Spleen (tissue), 11 donors: ENCODE data around the gene CA9. TPM values are rescaled to one million over a fixed set of nuclear protein-coding genes. Genes with fewer than 3 reads are reported as not detected.
A peak's percentile ranks its signal among the peaks of the same experiment; 100 is the strongest.

Experiments
- DNase-seq: peaks from one replicate; pipeline ENCODE4 v3.0.0-alpha.2; 2020
- H3K27ac ChIP-seq, 8 donors: fragments of 200-600 bp; sonication (generic) in 7 of 8; 1 replicate in 4 of 8; 2 replicates in 4 of 8; pipeline versions ENCODE4 v1.5.0 to v1.8.0; 2016 to 2021; ENCODE audit warnings: inconsistent platforms in 4 of 8, mild to moderate bottlenecking in 4 of 8, moderate library complexity in 1 of 8
- H3K27me3 ChIP-seq, 7 donors: fragments of 200-600 bp; sonication (generic) in 6 of 7; replicated peaks in 1 of 7; 1 replicate in 4 of 7; 2 replicates in 3 of 7; pipeline versions ENCODE4 v1.5.0 to v1.8.0; 2016 to 2021; ENCODE audit warnings: inconsistent platforms in 3 of 7, mild to moderate bottlenecking in 1 of 7
- H3K36me3 ChIP-seq, 6 donors: fragments of 200-600 bp; sonication (generic) in 5 of 6; 1 replicate in 4 of 6; 2 replicates in 2 of 6; pipeline versions ENCODE4 v1.5.0 to v1.8.0; 2016 to 2021; ENCODE audit warnings: inconsistent platforms in 2 of 6
- H3K4me1 ChIP-seq, 6 donors: fragments of 200-600 bp; sonication (generic) in 5 of 6; 1 replicate in 3 of 6; 2 replicates in 3 of 6; pipeline versions ENCODE4 v1.5.0 to v1.8.0; 2016 to 2021; ENCODE audit warnings: inconsistent platforms in 3 of 6
- H3K4me3 ChIP-seq, 8 donors: fragments of 200-600 bp; sonication (generic) in 7 of 8; 1 replicate in 4 of 8; 2 replicates in 4 of 8; pipeline versions ENCODE4 v1.5.0 to v1.8.0; 2016 to 2021; ENCODE audit warnings: inconsistent platforms in 4 of 8, mild to moderate bottlenecking in 4 of 8, moderate library complexity in 2 of 8
- H3K9me3 ChIP-seq, 8 donors: fragments of 200-600 bp; sonication (generic) in 7 of 8; 1 replicate in 4 of 8; 2 replicates in 4 of 8; pipeline versions ENCODE4 v1.5.0 to v1.8.0; 2016 to 2021; ENCODE audit warnings: inconsistent platforms in 4 of 8
- POLR2A ChIP-seq, 3 donors: fragments of 450-650 bp; IDR thresholded peaks; one replicate each; pipeline ENCODE4 v1.5.1; 2017; ENCODE audit warnings: antibody characterized with exemption in 3 of 3, mild to moderate bottlenecking in 1 of 3
- POLR2AphosphoS5 ChIP-seq, 3 donors: sonication (generic); formaldehyde crosslinking; IDR thresholded peaks; one replicate each; pipeline ENCODE4 v1.5.1; 2017; ENCODE audit warnings: antibody characterized with exemption in 3 of 3
- WGBS, 5 donors: extraction: QIAGEN DNeasy Blood & Tissue Kit in 3 of 5; methylation state at CpG; one replicate each; pipeline versions ENCODE4 v1.1.5 to v1.1.7; 2013 to 2018; 5-methylcytosine and 5-hydroxymethylcytosine counted together
- intact Hi-C: fragments of 100-400 bp; cut with DNase I; formaldehyde crosslinking; loops from one replicate; pipeline ENCODE4 v1.15.0; 2023; ENCODE audit warnings: low total_unique reads
- microRNA-seq, 3 donors: library from miRNA; unstranded; fragments of <30 nt; microRNA quantifications; one replicate each; pipeline versions ENCODE4 to v1.1.0, GENCODE V29; 2019 to 2020
- polyA plus RNA-seq, 3 donors: library from polyadenylated mRNA; stranded (reverse); fragments of 200-250 nt; gene quantifications; one replicate each; pipeline ENCODE4 v1.2.1, GENCODE V29; 2013
- small RNA-seq, 4 donors: library from RNA; depleted of rRNA; stranded (forward); fragments of <200 nt; gene quantifications; one replicate each; pipeline ENCODE3, GENCODE V24; 2016
- total RNA-seq, 7 donors: library from RNA; depleted of rRNA in 3 of 7; stranded (reverse); fragments of >200 nt in 3 of 7; fragmentation: NEBNext Ultra II Directional in 4 of 7; extraction: Animal tissue kit (Norgen Biotek cat#: 25700) in 4 of 7; gene quantifications; one replicate each; pipeline versions ENCODE4 v1.1.0 to v1.2.1, GENCODE V29; 2016 to 2021
- TF ChIP-seq, protein P1 (sequence below), 11 experiments: fragments of 200-600 bp in 7 of 11; fragments of 450-650 bp in 4 of 11; sonication (generic) in 4 of 11; IDR thresholded peaks in 8 of 11; conservative IDR thresholded peaks in 3 of 11; 1 replicate in 7 of 11; 2 replicates in 4 of 11; pipeline versions ENCODE4 v1.4.0 to v1.8.0; 2016 to 2021; ENCODE audit warnings: antibody characterized with exemption in 11 of 11, inconsistent platforms in 4 of 11, mild to moderate bottlenecking in 1 of 11
- donor health status: healthy with polysubstance abuse.
- donor health status: DM: no; HTN: no; CAD: no; lungs with moderate emphysema.
- donor health status: DM: no; HTN: no; CAD: no.
- donor health status: Bipolar disorder and iron deficiency.
- donor health status: healthy.
- donor health status: DM: no; HTN: no; CAD: no.
- donor health status: DM: yes; HTN: yes; CAD: no.

The CA9 gene
- total and polyA plus RNA-seq, 10 donors, result 0.26 to 0.30 TPM; not detected in 8

DNA sequence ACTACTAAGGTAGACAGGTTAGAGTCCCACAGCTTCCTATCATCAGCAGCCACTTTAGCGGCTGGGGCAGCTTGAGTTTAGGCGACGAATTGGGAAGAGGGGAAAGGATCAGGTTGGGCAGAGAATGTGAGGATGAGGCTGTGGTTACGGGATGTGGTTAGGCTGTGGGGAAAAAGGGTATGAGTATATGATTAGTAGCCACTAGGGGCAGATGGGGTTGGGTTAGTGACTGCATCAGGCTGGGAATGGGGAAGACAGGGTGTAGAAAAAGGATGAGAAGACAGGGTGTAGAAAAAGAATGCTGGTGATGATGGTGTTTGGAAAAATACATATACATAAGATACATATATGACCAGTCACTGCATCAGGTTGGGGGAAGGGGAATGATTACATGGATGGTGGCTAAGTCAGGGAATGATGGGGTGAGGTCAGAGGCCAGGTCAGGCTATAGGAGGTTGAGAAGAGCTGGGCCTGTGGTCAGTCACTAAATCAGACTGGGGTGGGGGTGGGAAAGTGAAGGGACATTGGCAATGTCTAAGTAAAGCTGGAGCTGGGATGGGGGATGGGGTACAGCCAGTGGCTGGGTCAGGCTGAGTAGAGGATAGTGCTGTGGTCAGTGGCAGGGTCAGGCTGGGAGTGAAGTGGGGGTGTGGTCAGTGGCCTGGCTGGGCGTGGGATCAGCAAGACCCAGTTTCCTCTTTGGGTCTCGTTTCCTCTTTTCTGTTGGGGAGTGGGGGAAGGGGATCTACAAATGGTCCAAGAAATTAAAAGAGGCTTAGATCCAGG is 56.2 kb downstream of the CA9 start:
- H3K4me1 ChIP-seq, result peaks cover 58 to 92% (median 79%) of the 10 kb centered on the region in 6 donors
- H3K27ac ChIP-seq, result peak overlapping the region in 7 of 8 donors; percentile 97 to 100 (median 98)
- 2 to 12% (median 7%) methylated on average over 6 of the region's 6 CpGs for WGBS, 5 donors
- no peaks in the 10 kb centered on the region for H3K27me3 ChIP-seq
- DNase-seq, result peak; percentile 92
- H3K36me3 ChIP-seq, result peaks cover 0 to 44% (median 17%) of the 10 kb centered on the region in 6 donors
- H3K4me3 ChIP-seq, result peak overlapping the region; percentile 14 to 90 (median 73)
- H3K9me3 ChIP-seq, result no peaks in the 10 kb centered on the region
- TF ChIP-seq POLR2A (IDR thresholded peaks at IDR 0.05) (no peak), POLR2AphosphoS5 (IDR thresholded peaks at IDR 0.05) (peak; percentile 42 to 65 (median 61))
- TF ChIP-seq, protein P1, sequence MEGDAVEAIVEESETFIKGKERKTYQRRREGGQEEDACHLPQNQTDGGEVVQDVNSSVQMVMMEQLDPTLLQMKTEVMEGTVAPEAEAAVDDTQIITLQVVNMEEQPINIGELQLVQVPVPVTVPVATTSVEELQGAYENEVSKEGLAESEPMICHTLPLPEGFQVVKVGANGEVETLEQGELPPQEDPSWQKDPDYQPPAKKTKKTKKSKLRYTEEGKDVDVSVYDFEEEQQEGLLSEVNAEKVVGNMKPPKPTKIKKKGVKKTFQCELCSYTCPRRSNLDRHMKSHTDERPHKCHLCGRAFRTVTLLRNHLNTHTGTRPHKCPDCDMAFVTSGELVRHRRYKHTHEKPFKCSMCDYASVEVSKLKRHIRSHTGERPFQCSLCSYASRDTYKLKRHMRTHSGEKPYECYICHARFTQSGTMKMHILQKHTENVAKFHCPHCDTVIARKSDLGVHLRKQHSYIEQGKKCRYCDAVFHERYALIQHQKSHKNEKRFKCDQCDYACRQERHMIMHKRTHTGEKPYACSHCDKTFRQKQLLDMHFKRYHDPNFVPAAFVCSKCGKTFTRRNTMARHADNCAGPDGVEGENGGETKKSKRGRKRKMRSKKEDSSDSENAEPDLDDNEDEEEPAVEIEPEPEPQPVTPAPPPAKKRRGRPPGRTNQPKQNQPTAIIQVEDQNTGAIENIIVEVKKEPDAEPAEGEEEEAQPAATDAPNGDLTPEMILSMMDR (IDR thresholded peaks at IDR 0.05 in 8 of 11, conservative IDR thresholded peaks at IDR 0.05 in 3 of 11), result peak in 10 of 11 experiments; percentile 18 to 80 (median 55)
- intact Hi-C loops, result loop anchor here (5.0 to 10.0 kb wide), 2 partner anchors 73 to 125 kb away; partner anchors contain the start of genes CCDC107, RMRP and TESK1

DNA sequence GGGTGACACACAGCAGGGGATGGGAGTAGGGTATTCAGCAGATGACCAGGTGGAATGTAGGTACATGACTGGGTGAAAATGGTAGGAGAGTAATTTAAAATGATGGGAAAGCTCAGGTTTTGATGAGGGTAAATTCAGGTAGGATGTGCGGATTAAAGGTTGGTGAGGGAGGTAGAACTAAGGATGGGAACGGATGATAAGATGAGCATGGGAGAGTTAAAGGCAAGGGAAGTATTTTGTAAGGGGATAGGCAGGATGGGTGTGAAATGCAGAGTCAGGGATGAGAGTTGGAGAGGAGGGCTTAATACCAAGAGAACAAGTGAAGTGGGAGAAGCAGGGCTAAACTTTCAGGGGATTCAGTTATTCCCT is 56.7 kb downstream of the CA9 start:
- no peaks in the 10 kb centered on the region for H3K27me3 ChIP-seq
- intact Hi-C loops, result loop anchor here (5.0 to 10.0 kb wide), 2 partner anchors 73 to 126 kb away; partner anchors contain the start of genes CCDC107, RMRP and TESK1
- H3K36me3 ChIP-seq, result peaks cover 0 to 44% (median 17%) of the 10 kb centered on the region in 6 donors
- DNase-seq, result no peak
- peak overlapping the region; percentile 66 to 90 (median 74) for H3K4me3 ChIP-seq
- H3K9me3 ChIP-seq, result no peaks in the 10 kb centered on the region
- no peak for TF ChIP-seq POLR2A (IDR thresholded peaks at IDR 0.05)
- TF ChIP-seq, protein P1 (IDR thresholded peaks at IDR 0.05 in 8 of 11, conservative IDR thresholded peaks at IDR 0.05 in 3 of 11), result no peak
- no peak for TF ChIP-seq POLR2AphosphoS5 (IDR thresholded peaks at IDR 0.05)
- H3K4me1 ChIP-seq, result peaks cover 58 to 90% (median 77%) of the 10 kb centered on the region in 6 donors
- 57 to 71% (median 61%) methylated on average over 2 of the region's 2 CpGs for WGBS, 5 donors
- H3K27ac ChIP-seq, result peak overlapping the region; percentile 94 to 100 (median 98)

Small RNA genes within 50 kb of the gene (microRNA-seq; reads per million reads assigned to microRNA genes)
- 0.36 to 2.8 (median 1.1) reads per million in 3 donors for gene MIR6852

Small RNA genes within 50 kb of the gene (small RNA-seq; reads per million reads assigned to genes)
- gene RMRP (0 reads per million in 4 donors), gene RN7SL22P (0 reads per million in 4 donors)

Other genes starting within 250 kb of the CA9 start
- 10 to 100 TPM; 11.5 to 41.9 (median 15.0) TPM for gene RUSC2, start 183.8 kb upstream of the CA9 start, total RNA-seq
- gene RUSC2, start 183.8 kb upstream of the CA9 start, polyA plus RNA-seq, result 10 to 100 TPM in 1 of 3 donors, 1 to 10 TPM in 2; 2.5 to 12.1 (median 5.3) TPM
- gene TESK1, start 68.7 kb upstream of the CA9 start, total RNA-seq, result 10 to 100 TPM; 24.8 to 47.1 (median 31.8) TPM
- gene TESK1, start 68.7 kb upstream of the CA9 start, polyA plus RNA-seq, result 10 to 100 TPM; 15.6 to 34.7 (median 22.7) TPM
- 100 to 1,000 TPM in 5 of 7 donors, 10 to 100 TPM in 2; 74.4 to 160 (median 127) TPM for gene CD72, start 55.5 kb upstream of the CA9 start, total RNA-seq
- 100 to 1,000 TPM in 2 of 3 donors, 10 to 100 TPM in 1; 97.4 to 159 (median 115) TPM for gene CD72, start 55.5 kb upstream of the CA9 start, polyA plus RNA-seq
- 10 to 100 TPM; 24.2 to 44.9 (median 27.5) TPM for gene SIT1, start 23.0 kb upstream of the CA9 start, total RNA-seq
- 10 to 100 TPM; 71.7 to 82.7 (median 82.7) TPM for gene SIT1, start 23.0 kb upstream of the CA9 start, polyA plus RNA-seq
- gene RMRP, start 15.9 kb upstream of the CA9 start, total RNA-seq, result over 10,000 TPM in 5 of 7 donors, 1,000 to 10,000 TPM in 2; 5,541 to 28,996 (median 23,209) TPM
- 100 to 1,000 TPM in 1 of 3 donors, 10 to 100 TPM in 1, not detected in 1; 42.1 to 285 TPM for gene RMRP, start 15.9 kb upstream of the CA9 start, polyA plus RNA-seq
- 10 to 100 TPM; 14.4 to 24.2 (median 20.8) TPM for gene CCDC107, start 15.6 kb upstream of the CA9 start, total RNA-seq
- 10 to 100 TPM; 35.3 to 46.9 (median 37.0) TPM for gene CCDC107, start 15.6 kb upstream of the CA9 start, polyA plus RNA-seq
- gene ARHGEF39, start 8.7 kb upstream of the CA9 start, total RNA-seq, result 1 to 10 TPM in 6 of 7 donors, under 1 TPM in 1; 0.95 to 2.8 (median 1.4) TPM
- gene ARHGEF39, start 8.7 kb upstream of the CA9 start, polyA plus RNA-seq, result 1 to 10 TPM in 2 of 3 donors, under 1 TPM in 1; 0.89 to 2.9 (median 1.1) TPM
- gene TPM2, start 16.0 kb downstream of the CA9 start, total RNA-seq, result 100 to 1,000 TPM in 2 of 7 donors, 10 to 100 TPM in 5; 43.1 to 231 (median 79.2) TPM
- 100 to 1,000 TPM; 148 to 237 (median 190) TPM for gene TPM2, start 16.0 kb downstream of the CA9 start, polyA plus RNA-seq
- 100 to 1,000 TPM; 356 to 881 (median 592) TPM for gene TLN1, start 58.3 kb downstream of the CA9 start, total RNA-seq
- 100 to 1,000 TPM in 1 of 3 donors, 10 to 100 TPM in 2; 79.9 to 122 (median 95.5) TPM for gene TLN1, start 58.3 kb downstream of the CA9 start, polyA plus RNA-seq
- 10 to 100 TPM; 21.8 to 35.9 (median 26.0) TPM for gene CREB3, start 58.7 kb downstream of the CA9 start, total RNA-seq
- 10 to 100 TPM; 14.7 to 26.7 (median 20.9) TPM for gene CREB3, start 58.7 kb downstream of the CA9 start, polyA plus RNA-seq
- gene GBA2, start 75.3 kb downstream of the CA9 start, total RNA-seq, result 100 to 1,000 TPM in 1 of 7 donors, 10 to 100 TPM in 6; 70.5 to 111 (median 74.3) TPM
- gene GBA2, start 75.3 kb downstream of the CA9 start, polyA plus RNA-seq, result 10 to 100 TPM; 22.8 to 40.9 (median 37.9) TPM
- 10 to 100 TPM; 19.7 to 29.2 (median 22.0) TPM for gene RGP1, start 75.4 kb downstream of the CA9 start, total RNA-seq
- gene RGP1, start 75.4 kb downstream of the CA9 start, polyA plus RNA-seq, result 1 to 10 TPM; 2.2 to 9.5 (median 2.5) TPM
- gene MSMP, start 80.3 kb downstream of the CA9 start, total RNA-seq, result not detected
- gene MSMP, start 80.3 kb downstream of the CA9 start, polyA plus RNA-seq, result 1 to 10 TPM in 1 of 3 donors, under 1 TPM in 2; 0.58 to 1.6 (median 0.63) TPM
- gene NPR2, start 117.7 kb downstream of the CA9 start, total RNA-seq, result 10 to 100 TPM in 2 of 7 donors, 1 to 10 TPM in 5; 6.7 to 17.1 (median 9.2) TPM
- 1 to 10 TPM; 5.8 to 7.8 (median 7.3) TPM for gene NPR2, start 117.7 kb downstream of the CA9 start, polyA plus RNA-seq
- gene SPAG8, start 138.3 kb downstream of the CA9 start, total RNA-seq, result 1 to 10 TPM; 1.1 to 4.5 (median 2.3) TPM
- gene SPAG8, start 138.3 kb downstream of the CA9 start, polyA plus RNA-seq, result 1 to 10 TPM; 1.7 to 2.5 (median 1.7) TPM
- 10 to 100 TPM; 20.1 to 32.4 (median 23.0) TPM for gene HINT2, start 141.1 kb downstream of the CA9 start, total RNA-seq
- 10 to 100 TPM; 60.0 to 73.6 (median 69.6) TPM for gene HINT2, start 141.1 kb downstream of the CA9 start, polyA plus RNA-seq
- gene FAM221B, start 154.8 kb downstream of the CA9 start, total RNA-seq, result not detected
- not detected for gene FAM221B, start 154.8 kb downstream of the CA9 start, polyA plus RNA-seq
- gene TMEM8B, start 155.3 kb downstream of the CA9 start, total RNA-seq, result 1 to 10 TPM; 2.9 to 9.8 (median 5.9) TPM
- gene TMEM8B, start 155.3 kb downstream of the CA9 start, polyA plus RNA-seq, result 1 to 10 TPM; 3.2 to 8.8 (median 7.2) TPM
- gene OR13J1, start 196.5 kb downstream of the CA9 start, total RNA-seq, result not detected
- not detected for gene OR13J1, start 196.5 kb downstream of the CA9 start, polyA plus RNA-seq
- 1 to 10 TPM in 2 of 7 donors, under 1 TPM in 1, not detected in 4; 0.65 to 2.5 (median 1.6) TPM for gene HRCT1, start 232.3 kb downstream of the CA9 start, total RNA-seq
- gene HRCT1, start 232.3 kb downstream of the CA9 start, polyA plus RNA-seq, result 1 to 10 TPM in 1 of 3 donors, under 1 TPM in 2; 0.52 to 1.1 (median 0.70) TPM
- 1 to 10 TPM in 5 of 7 donors, under 1 TPM in 2; 0.68 to 3.8 (median 1.6) TPM for gene SPAAR, start 235.6 kb downstream of the CA9 start, total RNA-seq
- gene SPAAR, start 235.6 kb downstream of the CA9 start, polyA plus RNA-seq, result 1 to 10 TPM in 1 of 3 donors, under 1 TPM in 2; 0.46 to 1.9 (median 0.63) TPM